NT2/D1 (cell line): ENCODE results near the gene ADAP2.

Experiments
- SUZ12 ChIP-seq: IDR thresholded peaks from 2 replicates; pipeline ENCODE4 v1.6.1; 2011; ENCODE audit not compliant: insufficient read length, insufficient read depth; ENCODE audit errors: extremely low read depth
- YY1 ChIP-seq: IDR thresholded peaks from 2 replicates; pipeline ENCODE4 v1.6.1; 2011; ENCODE audit not compliant: insufficient read length, insufficient read depth
- ZNF274 ChIP-seq: IDR thresholded peaks from 2 replicates; pipeline ENCODE4 v1.6.1; 2011; ENCODE audit warnings: mild to moderate bottlenecking, low read depth, low read length

GRCh38 chr17:30915833-30916611 lies 5.7 kb upstream of the ADAP2 start:
- no peak for TF ChIP-seq ZNF274
- TF ChIP-seq YY1, result no peak
- no peak for TF ChIP-seq SUZ12
